HG03196 (cell line): ENCODE results near the gene RING1.
A peak's percentile ranks its signal among the peaks of the same experiment; 100 is the strongest.

ENCODE experiments used
- ATAC-seq: cut with Tn5 transposase; IDR thresholded peaks from one replicate; pipeline ENCODE4 v1.9.1; 2021; ENCODE audit not compliant: unreplicated experiment

RING1 gene

GRCh38 chr6:33237741-33238140, 29.4 kb downstream of the RING1 start:
- ATAC-seq: no peak

- ATAC-seq: no peak
Measured at GRCh38 chr6:33241968-33242367, 33.7 kb downstream of the RING1 start.

- ATAC-seq: no peak
Measured at GRCh38 chr6:33243476-33243875, 35.2 kb downstream of the RING1 start.

GRCh38 chr6:33247977-33248642, 39.8 kb downstream of the RING1 start:
- peak; percentile 49 for ATAC-seq

- ATAC-seq: peak; percentile 4
Measured at GRCh38 chr6:33248643-33248931, 40.3 kb downstream of the RING1 start.

GRCh38 chr6:33248932-33249731, 40.8 kb downstream of the RING1 start:
- ATAC-seq: peak; percentile 88

- peak; percentile 7 for ATAC-seq
Measured at GRCh38 chr6:33249732-33250630, 41.7 kb downstream of the RING1 start.

- no peak for ATAC-seq
Measured at GRCh38 chr6:33250731-33251130, 42.4 kb downstream of the RING1 start.

GRCh38 chr6:33251395-33252012, 43.2 kb downstream of the RING1 start:
- no peak for ATAC-seq

GRCh38 chr6:33252759-33253158, 44.5 kb downstream of the RING1 start:
- ATAC-seq: no peak

- no peak for ATAC-seq
Measured at GRCh38 chr6:33254591-33254990, 46.3 kb downstream of the RING1 start.

- no peak for ATAC-seq
Measured at GRCh38 chr6:33259032-33259431, 50.7 kb downstream of the RING1 start.
